Testis (tissue), 2 donors: ENCODE data around the gene TLX2.

Experiments used
- CTCF ChIP-seq, 3 experiments: fragments of 450-650 bp in 2 of 3; fragments of 200-600 bp in 1 of 3; sonication (generic) in 1 of 3; IDR thresholded peaks; one replicate each; pipeline ENCODE4 v1.5.1; 2016 to 2019; ENCODE audit warnings: antibody characterized with exemption in 3 of 3, mild to moderate bottlenecking in 2 of 3, moderate library complexity in 1 of 3
- POLR2A ChIP-seq: fragments of 450-650 bp; IDR thresholded peaks from one replicate; pipeline ENCODE4 v1.6.1; 2017; ENCODE audit warnings: antibody characterized with exemption, mild to moderate bottlenecking, moderate library complexity

- no peak for TF ChIP-seq POLR2A
- no peak for TF ChIP-seq CTCF (IDR thresholded peaks at IDR 0.05)
Measured at GRCh38 chr2:74516650-74517049, 2.4 kb downstream of the TLX2 start.
